GM12892 (cell line): ENCODE measurements around the gene PLK3.

Experiments used
- POLR2A ChIP-seq: IDR thresholded peaks from 2 replicates; pipeline ENCODE4 v1.6.1; 2011; ENCODE audit warnings: low read depth, low read length, control low read depth
- POLR2AphosphoS5 ChIP-seq: IDR thresholded peaks from 2 replicates; pipeline ENCODE4 v1.6.1; 2011; ENCODE audit warnings: low read depth, low read length, control low read depth

DNA sequence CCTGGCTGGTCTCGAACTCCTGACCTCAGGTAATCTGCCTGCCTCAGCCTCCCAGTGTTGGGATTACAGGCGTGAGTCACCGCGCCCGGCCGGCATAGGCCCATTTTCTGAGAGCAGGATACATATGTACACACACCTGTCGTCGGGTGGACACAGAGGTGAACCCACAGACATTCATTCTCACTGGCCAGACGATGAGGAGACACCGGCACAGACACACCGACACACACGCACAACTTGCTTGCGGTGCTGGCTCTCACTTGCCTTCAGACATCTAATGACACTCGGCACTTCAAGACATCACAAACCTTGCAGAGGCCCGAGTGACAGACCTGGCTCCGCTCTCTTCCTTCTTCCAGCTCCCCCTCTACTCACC is 42.3 kb downstream of the PLK3 start:
- TF ChIP-seq POLR2A: no peak
- no peak for TF ChIP-seq POLR2AphosphoS5
